Hepatocyte (in vitro differentiated cells): ENCODE measurements around the gene RNF182. TPM values are rescaled to one million over a fixed set of nuclear protein-coding genes. Genes with fewer than 3 reads are reported as not detected.

Experiments
- DNase-seq: peaks from one replicate; pipeline ENCODE4 v3.0.0-alpha.2; 2016; ENCODE audit warnings: low spot score
- H2AFZ ChIP-seq: fragments of 200-600 bp; sonication (generic); 2 replicates; pipeline ENCODE4 v1.6.0; 2016; ENCODE audit warnings: antibody characterized with exemption, mild to moderate bottlenecking
- H3K27ac ChIP-seq: fragments of 200-600 bp; sonication (generic); 2 replicates; pipeline ENCODE4 v1.5.1; 2016; ENCODE audit warnings: mild to moderate bottlenecking
- H3K27me3 ChIP-seq: fragments of 200-600 bp; sonication (generic); 2 replicates; pipeline ENCODE4 v1.6.1; 2016
- H3K36me3 ChIP-seq: fragments of 200-600 bp; sonication (generic); replicated peaks from 2 replicates; pipeline ENCODE4 v1.5.1; 2016; ENCODE audit warnings: low read depth; ENCODE audit not compliant: insufficient read depth
- H3K4me1 ChIP-seq: fragments of 200-600 bp; sonication (generic); 2 replicates; pipeline ENCODE4 v1.5.1; 2016; ENCODE audit warnings: mild to moderate bottlenecking, moderate library complexity; ENCODE audit not compliant: insufficient read depth
- H3K4me2 ChIP-seq: fragments of 200-600 bp; sonication (generic); 2 replicates; pipeline ENCODE4 v1.6.0; 2016
- H3K4me3 ChIP-seq: fragments of 200-600 bp; sonication (generic); 2 replicates; pipeline ENCODE4 v1.5.1; 2016; ENCODE audit warnings: mild to moderate bottlenecking
- H3K79me2 ChIP-seq: fragments of 200-600 bp; sonication (generic); 2 replicates; pipeline ENCODE4 v1.6.0; 2017; ENCODE audit warnings: mild to moderate bottlenecking
- H3K9me2 ChIP-seq: fragments of 200-600 bp; sonication (generic); replicated peaks from 2 replicates; pipeline ENCODE4 v1.6.0; 2017; ENCODE audit warnings: mild to moderate bottlenecking; ENCODE audit not compliant: insufficient read depth
- H3K9me3 ChIP-seq: fragments of 200-600 bp; sonication (generic); 2 replicates; pipeline ENCODE4 v1.5.1; 2016; ENCODE audit warnings: low read depth, mild to moderate bottlenecking
- H4K20me1 ChIP-seq: fragments of 200-600 bp; sonication (generic); 2 replicates; pipeline ENCODE4 v1.6.0; 2016; ENCODE audit warnings: mild to moderate bottlenecking; ENCODE audit not compliant: insufficient read depth, poor library complexity, severe bottlenecking
- CTCF ChIP-seq: fragments of 200-600 bp; sonication (generic); IDR thresholded peaks from 2 replicates; pipeline ENCODE4 v1.5.1; 2016; ENCODE audit warnings: antibody characterized with exemption, mild to moderate bottlenecking; ENCODE audit not compliant: poor library complexity
- EZH2 ChIP-seq: fragments of 200-600 bp; sonication (generic); IDR thresholded peaks from 2 replicates; pipeline ENCODE4 v1.6.1; 2016; ENCODE audit warnings: antibody characterized with exemption, mild to moderate bottlenecking, borderline replicate concordance
- EZH2phosphoT487 ChIP-seq: fragments of 200-600 bp; sonication (generic); IDR thresholded peaks from one replicate; pipeline ENCODE4 v1.6.1; 2018; ENCODE audit warnings: antibody characterized with exemption, mild to moderate bottlenecking, low read depth, moderate library complexity; ENCODE audit not compliant: unreplicated experiment, severe bottlenecking
- WGBS: methylation state at CpG from one replicate; pipeline ENCODE4 v1.1.6; 2016; ENCODE audit warnings: low lambda C conversion rate; ENCODE audit errors: missing lambda C conversion rate; 5-methylcytosine and 5-hydroxymethylcytosine counted together
- polyA plus RNA-seq: library from polyadenylated mRNA; unstranded; fragments of >200 nt; fragmentation: Nextera tagmentation; extraction: Ambion mirVana; gene quantifications from 2 replicates; pipeline ENCODE4 v1.2.1, GENCODE V29; 2016
- total RNA-seq: library from RNA; depleted of rRNA; stranded (reverse); fragments of >200 nt; gene quantifications from 2 replicates; pipeline ENCODE4 v1.2.3, GENCODE V29; 2014

The RNF182 gene
- total and polyA plus RNA-seq, 2 experiments from 2014 or later, result 2.0 TPM; not detected in 1

- TF ChIP-seq EZH2 (no peak), CTCF (no peak), EZH2phosphoT487 (no peak)
- Histone ChIP-seq H3K79me2 (no peaks in the 10 kb centered on the region), H3K36me3 (no peaks in the 10 kb centered on the region), H3K9me3 (no peaks in the 10 kb centered on the region), H3K9me2 (no peaks in the 10 kb centered on the region), H3K4me2 (no peak overlapping the region), H3K27ac (no peak overlapping the region), H4K20me1 (no peaks in the 10 kb centered on the region), H3K4me1 (no peaks in the 10 kb centered on the region), H3K27me3 (peaks cover 4% of the 10 kb centered on the region), H3K4me3 (no peak overlapping the region), H2AFZ (no peak overlapping the region)
- no peak for DNase-seq
- 76% methylated on average over 2 of the region's 2 CpGs for WGBS
These were observed 95.8 kb downstream of the RNF182 start for GRCh38 chr6:14020551-14020950.

- Histone ChIP-seq H3K36me3 (no peaks in the 10 kb centered on the region), H2AFZ (no peak overlapping the region), H3K9me2 (no peaks in the 10 kb centered on the region), H3K79me2 (no peaks in the 10 kb centered on the region), H4K20me1 (no peaks in the 10 kb centered on the region), H3K4me2 (no peak overlapping the region), H3K4me1 (no peaks in the 10 kb centered on the region), H3K9me3 (no peaks in the 10 kb centered on the region), H3K27me3 (peaks cover 8% of the 10 kb centered on the region), H3K4me3 (no peak overlapping the region), H3K27ac (no peak overlapping the region)
- TF ChIP-seq EZH2, result no peak
- TF ChIP-seq EZH2phosphoT487, result no peak
- no peak for TF ChIP-seq CTCF
- DNase-seq, result no peak
- WGBS, result 63% methylated on average over 4 of the region's 4 CpGs
These were observed 96.7 kb downstream of the RNF182 start for GRCh38 chr6:14021449-14021848.

- H3K36me3 ChIP-seq, result no peaks in the 10 kb centered on the region
- WGBS, result 87% methylated on average over 5 of the region's 5 CpGs
- no peak for TF ChIP-seq CTCF
- no peak for TF ChIP-seq EZH2phosphoT487
- no peak for TF ChIP-seq EZH2
- H3K9me3 ChIP-seq, result no peaks in the 10 kb centered on the region
- no peaks in the 10 kb centered on the region for H3K79me2 ChIP-seq
- peaks cover 8% of the 10 kb centered on the region for H3K27me3 ChIP-seq
- no peaks in the 10 kb centered on the region for H3K4me1 ChIP-seq
- H4K20me1 ChIP-seq, result no peaks in the 10 kb centered on the region
- no peak overlapping the region for H3K4me3 ChIP-seq
- H3K27ac ChIP-seq, result no peak overlapping the region
- DNase-seq, result no peak
- H3K9me2 ChIP-seq, result no peaks in the 10 kb centered on the region
- no peak overlapping the region for H3K4me2 ChIP-seq
- no peak overlapping the region for H2AFZ ChIP-seq
These were observed 97.9 kb downstream of the RNF182 start for GRCh38 chr6:14022673-14023072.

- H3K36me3 ChIP-seq, result no peaks in the 10 kb centered on the region
- DNase-seq, result no peak
- no peak overlapping the region for H3K4me3 ChIP-seq
- peaks cover 10% of the 10 kb centered on the region for H3K27me3 ChIP-seq
- H2AFZ ChIP-seq, result no peak overlapping the region
- no peaks in the 10 kb centered on the region for H3K4me1 ChIP-seq
- no peak overlapping the region for H3K4me2 ChIP-seq
- no peak overlapping the region for H3K27ac ChIP-seq
- WGBS, result 65% methylated on average over 3 of the region's 3 CpGs
- H3K9me2 ChIP-seq, result no peaks in the 10 kb centered on the region
- no peaks in the 10 kb centered on the region for H3K9me3 ChIP-seq
- TF ChIP-seq EZH2 (no peak), CTCF (no peak), EZH2phosphoT487 (no peak)
- H3K79me2 ChIP-seq, result no peaks in the 10 kb centered on the region
- no peaks in the 10 kb centered on the region for H4K20me1 ChIP-seq
These were observed 99.1 kb downstream of the RNF182 start for GRCh38 chr6:14023855-14024254.
